OCI-LY1 (cell line): Measurements from ENCODE around the gene CNRIP1.

Experiments
- H2AFZ ChIP-seq: fragments of 200-600 bp; sonication (generic), shearing (Covaris generic); 2 replicates; pipeline ENCODE4 v1.6.0; 2014; ENCODE audit warnings: antibody characterized with exemption, mild to moderate bottlenecking, low read length
- H3F3A ChIP-seq: fragments of 200-600 bp; sonication (generic), shearing (Covaris generic); 2 replicates; pipeline ENCODE4 v1.6.0; 2014; ENCODE audit warnings: mild to moderate bottlenecking, antibody characterized with exemption, low read length, moderate library complexity; ENCODE audit not compliant: insufficient read depth
- H3K27ac ChIP-seq: fragments of 200-600 bp; sonication (generic); 2 replicates; pipeline ENCODE4 v1.5.1; 2014; ENCODE audit warnings: low read length, mixed run types, mild to moderate bottlenecking, low read depth; ENCODE audit not compliant: poor library complexity, severe bottlenecking
- H3K27me3 ChIP-seq: fragments of 200-600 bp; sonication (generic); 2 replicates; pipeline ENCODE4 v1.6.0; 2014; ENCODE audit warnings: antibody characterized with exemption, mild to moderate bottlenecking, low read length, moderate library complexity; ENCODE audit not compliant: insufficient read depth
- H3K36me3 ChIP-seq: fragments of 200-600 bp; sonication (generic); 2 replicates; pipeline ENCODE4 v1.6.1; 2014; ENCODE audit warnings: mild to moderate bottlenecking, antibody characterized with exemption, low read length, moderate library complexity, mixed read lengths; ENCODE audit not compliant: insufficient read depth
- H3K4me1 ChIP-seq: fragments of 200-600 bp; sonication (generic); 2 replicates; pipeline ENCODE4 v1.5.1; 2014; ENCODE audit warnings: mild to moderate bottlenecking, low read length, moderate library complexity; ENCODE audit not compliant: insufficient read depth, severe bottlenecking
- H3K4me2 ChIP-seq: fragments of 200-600 bp; sonication (generic), shearing (Covaris generic); 2 replicates; pipeline ENCODE4 v1.6.1; 2014; ENCODE audit warnings: low read length
- H3K4me3 ChIP-seq: fragments of 200-600 bp; sonication (generic); 2 replicates; pipeline ENCODE4 v1.5.1; 2014; ENCODE audit warnings: low read length, low read depth, mild to moderate bottlenecking, mixed read lengths; ENCODE audit not compliant: poor library complexity, severe bottlenecking
- H3K79me2 ChIP-seq: fragments of 200-600 bp; shearing (Covaris generic); 2 replicates; pipeline ENCODE4 v1.6.1; 2016; ENCODE audit warnings: mixed run types, low read length, mixed read lengths; ENCODE audit not compliant: insufficient read depth
- H3K9ac ChIP-seq: fragments of 200-600 bp; sonication (generic), shearing (Covaris generic); 2 replicates; pipeline ENCODE4 v1.6.1; 2014; ENCODE audit warnings: mild to moderate bottlenecking, low read length, mixed read lengths
- H3K9me2 ChIP-seq: fragments of 200-600 bp; sonication (generic), shearing (Covaris generic); 2 replicates; pipeline ENCODE4 v1.6.1; 2014; ENCODE audit warnings: low read depth, mild to moderate bottlenecking, low read length, mixed read lengths
- H3K9me3 ChIP-seq: fragments of 200-600 bp; shearing (Covaris generic); 2 replicates; pipeline ENCODE4 v1.6.1; 2014; ENCODE audit warnings: low read length, mixed read lengths
- H4K20me1 ChIP-seq: fragments of 200-600 bp; sonication (generic), shearing (Covaris generic); 2 replicates; pipeline ENCODE4 v1.6.0; 2016; ENCODE audit warnings: mild to moderate bottlenecking, low read length; ENCODE audit not compliant: insufficient read depth
- EZH2 ChIP-seq: fragments of 200-600 bp; sonication (generic), shearing (Covaris generic); IDR thresholded peaks from 2 replicates; pipeline ENCODE4 v1.8.0; 2017; ENCODE audit warnings: borderline replicate concordance, mixed run types, mild to moderate bottlenecking, antibody characterized with exemption, low read length, moderate library complexity, mixed read lengths
- TF ChIP-seq, protein P1 (sequence below): fragments of 200-600 bp; sonication (generic), shearing (Covaris generic); IDR thresholded peaks from 2 replicates; pipeline ENCODE4 v1.5.1; 2017; ENCODE audit warnings: mild to moderate bottlenecking, antibody characterized with exemption, low read length, moderate library complexity, mixed read lengths

The CNRIP1 gene

DNA sequence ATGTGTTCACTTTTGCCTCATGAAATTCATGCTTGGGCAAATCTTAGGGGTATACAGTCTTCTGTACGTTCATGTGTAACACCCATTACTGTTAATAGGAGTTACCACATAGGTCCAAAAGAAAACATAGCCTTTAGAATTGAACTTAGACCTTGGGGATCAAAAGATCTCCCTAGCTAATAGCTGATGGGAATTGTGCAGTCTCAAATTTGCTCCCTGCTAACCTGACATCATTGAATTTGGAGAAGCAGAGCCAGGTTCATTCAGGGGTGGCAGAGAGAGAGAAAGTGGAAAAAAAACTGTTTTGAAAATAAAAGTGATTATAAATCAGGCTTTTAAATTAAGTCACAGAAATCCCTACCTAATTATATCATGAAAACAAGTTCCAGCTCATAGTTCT lies 39.4 kb downstream of the CNRIP1 start:
- no peaks in the 10 kb centered on the region for H3K79me2 ChIP-seq
- no peak overlapping the region for H3K9ac ChIP-seq
- no peaks in the 10 kb centered on the region for H3K9me3 ChIP-seq
- H3K9me2 ChIP-seq = no peaks in the 10 kb centered on the region
- TF ChIP-seq, protein P1, sequence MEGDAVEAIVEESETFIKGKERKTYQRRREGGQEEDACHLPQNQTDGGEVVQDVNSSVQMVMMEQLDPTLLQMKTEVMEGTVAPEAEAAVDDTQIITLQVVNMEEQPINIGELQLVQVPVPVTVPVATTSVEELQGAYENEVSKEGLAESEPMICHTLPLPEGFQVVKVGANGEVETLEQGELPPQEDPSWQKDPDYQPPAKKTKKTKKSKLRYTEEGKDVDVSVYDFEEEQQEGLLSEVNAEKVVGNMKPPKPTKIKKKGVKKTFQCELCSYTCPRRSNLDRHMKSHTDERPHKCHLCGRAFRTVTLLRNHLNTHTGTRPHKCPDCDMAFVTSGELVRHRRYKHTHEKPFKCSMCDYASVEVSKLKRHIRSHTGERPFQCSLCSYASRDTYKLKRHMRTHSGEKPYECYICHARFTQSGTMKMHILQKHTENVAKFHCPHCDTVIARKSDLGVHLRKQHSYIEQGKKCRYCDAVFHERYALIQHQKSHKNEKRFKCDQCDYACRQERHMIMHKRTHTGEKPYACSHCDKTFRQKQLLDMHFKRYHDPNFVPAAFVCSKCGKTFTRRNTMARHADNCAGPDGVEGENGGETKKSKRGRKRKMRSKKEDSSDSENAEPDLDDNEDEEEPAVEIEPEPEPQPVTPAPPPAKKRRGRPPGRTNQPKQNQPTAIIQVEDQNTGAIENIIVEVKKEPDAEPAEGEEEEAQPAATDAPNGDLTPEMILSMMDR = no peak
- no peak for TF ChIP-seq EZH2
- no peak overlapping the region for H3K4me3 ChIP-seq
- no peaks in the 10 kb centered on the region for H3F3A ChIP-seq
- H4K20me1 ChIP-seq = no peaks in the 10 kb centered on the region
- no peaks in the 10 kb centered on the region for H3K27me3 ChIP-seq
- peaks cover 3% of the 10 kb centered on the region for H3K4me1 ChIP-seq
- H3K27ac ChIP-seq = no peak overlapping the region
- no peak overlapping the region for H3K4me2 ChIP-seq
- H3K36me3 ChIP-seq = no peaks in the 10 kb centered on the region
- no peak overlapping the region for H2AFZ ChIP-seq

DNA sequence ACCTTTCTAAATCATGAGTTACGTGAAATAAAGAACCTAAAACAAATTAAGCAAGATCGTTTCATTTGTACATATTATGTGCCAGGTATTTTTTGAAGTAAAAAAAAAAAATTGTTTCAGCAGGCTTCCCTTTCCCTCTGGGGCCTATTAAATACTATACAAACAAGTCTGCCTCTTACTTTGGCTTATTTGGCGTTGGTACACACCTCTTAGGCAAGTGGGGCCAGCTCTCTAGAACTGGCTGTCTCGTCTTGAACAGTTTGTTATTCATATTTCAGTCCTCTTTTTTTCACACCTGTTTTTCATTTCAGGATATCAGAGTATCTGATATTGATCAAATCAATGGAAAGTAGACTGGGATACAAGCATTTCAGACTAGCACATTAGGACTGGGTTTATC lies 40.1 kb downstream of the CNRIP1 start:
- Histone ChIP-seq H3K27ac (no peak overlapping the region), H3K27me3 (no peaks in the 10 kb centered on the region)

DNA sequence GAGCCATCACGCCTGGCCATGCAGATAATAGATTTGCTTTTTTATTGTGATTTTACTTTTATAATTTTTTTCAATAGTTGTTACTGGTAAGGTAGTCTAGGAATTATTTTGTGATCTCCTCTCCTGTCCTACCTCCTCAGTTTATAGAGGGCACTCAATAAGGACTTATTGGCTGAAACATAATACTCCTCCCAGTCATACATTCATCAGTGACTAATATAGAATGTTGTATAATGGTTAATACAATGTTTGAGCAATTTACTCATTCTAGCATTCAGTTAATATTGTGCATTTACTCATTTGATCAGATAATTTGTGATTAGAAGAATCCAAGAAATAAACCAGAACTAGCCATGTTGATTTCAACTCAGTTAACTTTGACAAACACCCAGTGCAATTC lies 41.6 kb downstream of the CNRIP1 start:
- H3K27ac ChIP-seq = no peak overlapping the region
- no peak overlapping the region for H3K4me2 ChIP-seq
- no peaks in the 10 kb centered on the region for H3K9me3 ChIP-seq
- H3K9ac ChIP-seq = no peak overlapping the region
- TF ChIP-seq, protein P1 = no peak
- TF ChIP-seq EZH2 = no peak
- H3K36me3 ChIP-seq = no peaks in the 10 kb centered on the region
- no peak overlapping the region for H2AFZ ChIP-seq
- H3K79me2 ChIP-seq = no peaks in the 10 kb centered on the region
- H3K9me2 ChIP-seq = no peaks in the 10 kb centered on the region
- H4K20me1 ChIP-seq = no peaks in the 10 kb centered on the region
- no peak overlapping the region for H3K4me3 ChIP-seq
- H3K27me3 ChIP-seq = no peaks in the 10 kb centered on the region
- H3K4me1 ChIP-seq = peaks cover 3% of the 10 kb centered on the region
- no peaks in the 10 kb centered on the region for H3F3A ChIP-seq

More for the DNA sequence above, 40.1 kb downstream of the CNRIP1 start:
- Histone ChIP-seq H3K9ac (no peak overlapping the region), H3K9me3 (no peaks in the 10 kb centered on the region), H3K9me2 (no peaks in the 10 kb centered on the region), H3K4me3 (no peak overlapping the region), H3K4me2 (no peak overlapping the region), H2AFZ (no peak overlapping the region), H3K36me3 (no peaks in the 10 kb centered on the region), H3K4me1 (peaks cover 3% of the 10 kb centered on the region), H3K79me2 (no peaks in the 10 kb centered on the region), H3F3A (no peaks in the 10 kb centered on the region), H4K20me1 (no peaks in the 10 kb centered on the region)
- no peak for TF ChIP-seq EZH2
- TF ChIP-seq, protein P1 = no peak
